Left kidney (tissue), 2 donors: ENCODE results near the gene TMEM50A. TPM values are rescaled to one million over a fixed set of nuclear protein-coding genes. Genes with fewer than 3 reads are reported as not detected.
"Not testable (repeated sequence)": the region's sequence is repeated elsewhere in the genome, so short reads cannot be mapped to it uniquely, and the experiment has no call there.

Experiments
- DNase-seq: peaks from one replicate; pipeline ENCODE4 v3.0.0-alpha.2; 2013
- polyA plus RNA-seq: library from polyadenylated mRNA; unstranded; fragments of 120-200 nt; gene quantifications from one replicate; pipeline ENCODE4 v1.2.1, GENCODE V29; 2013; ENCODE audit not compliant: insufficient read length

The TMEM50A gene
- polyA plus RNA-seq, 1 donor: 128 TPM

DNA sequence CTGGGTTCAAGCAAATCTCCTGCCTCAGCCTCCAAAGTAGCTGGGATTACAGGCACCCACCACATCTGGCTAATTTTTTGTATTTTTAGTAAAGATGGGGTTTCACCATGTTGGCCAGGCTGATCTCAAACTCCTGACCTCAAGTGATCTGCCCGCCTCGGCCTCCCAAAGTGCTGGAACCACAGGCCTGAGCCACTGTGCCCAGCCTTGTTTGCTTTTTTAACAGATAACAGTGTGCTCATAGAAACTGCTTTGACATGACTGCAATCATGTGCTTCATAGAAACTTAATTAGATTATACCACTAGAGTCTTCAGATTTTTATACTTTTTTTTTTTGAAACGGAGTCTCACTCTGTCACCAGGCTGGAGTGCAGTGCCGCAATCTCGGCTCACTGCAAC lies 8.8 kb upstream of the TMEM50A start:
- not testable (repeated sequence) for DNase-seq

DNA sequence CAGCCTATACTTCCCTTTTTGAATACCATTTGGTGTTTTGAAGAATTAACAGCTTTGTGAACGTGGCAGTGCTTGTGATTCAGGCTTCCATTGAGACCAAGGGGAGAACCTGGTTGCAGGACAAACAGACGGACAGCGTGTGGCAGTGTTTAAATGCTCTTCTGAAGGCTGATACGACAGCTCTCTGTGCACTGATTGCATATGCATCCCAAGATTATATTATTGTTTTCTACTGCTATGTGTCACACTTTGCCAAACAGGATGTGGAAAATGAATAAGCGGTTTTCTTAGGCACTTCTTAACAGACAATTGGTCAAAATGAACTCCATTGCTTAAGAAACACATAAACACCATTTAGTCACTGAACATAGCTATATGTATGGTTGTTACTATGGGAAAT lies 8.2 kb upstream of the TMEM50A start:
- not testable (repeated sequence) for DNase-seq

DNA sequence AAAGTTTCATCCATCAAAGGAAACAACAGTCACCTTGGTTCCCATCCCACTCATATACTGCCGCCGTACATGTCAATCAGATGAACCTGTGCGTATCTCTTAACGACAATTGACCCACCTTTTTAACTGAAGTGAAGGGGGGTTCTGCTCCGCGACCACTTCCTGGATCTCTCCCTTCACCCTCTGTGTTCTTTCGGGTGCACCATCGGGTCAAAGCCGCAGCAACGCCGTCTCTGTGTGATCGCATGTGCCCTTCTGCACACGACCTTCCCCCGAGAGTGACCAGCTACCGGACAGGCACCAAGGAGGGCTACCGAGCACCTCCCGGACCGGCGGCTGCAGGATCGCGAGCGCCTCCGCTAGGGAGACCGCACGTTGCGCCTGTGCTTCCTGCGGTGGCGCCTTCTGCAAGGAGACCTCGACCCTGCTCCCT lies 1.2 kb upstream of the TMEM50A start:
- not testable (repeated sequence) for DNase-seq

DNA sequence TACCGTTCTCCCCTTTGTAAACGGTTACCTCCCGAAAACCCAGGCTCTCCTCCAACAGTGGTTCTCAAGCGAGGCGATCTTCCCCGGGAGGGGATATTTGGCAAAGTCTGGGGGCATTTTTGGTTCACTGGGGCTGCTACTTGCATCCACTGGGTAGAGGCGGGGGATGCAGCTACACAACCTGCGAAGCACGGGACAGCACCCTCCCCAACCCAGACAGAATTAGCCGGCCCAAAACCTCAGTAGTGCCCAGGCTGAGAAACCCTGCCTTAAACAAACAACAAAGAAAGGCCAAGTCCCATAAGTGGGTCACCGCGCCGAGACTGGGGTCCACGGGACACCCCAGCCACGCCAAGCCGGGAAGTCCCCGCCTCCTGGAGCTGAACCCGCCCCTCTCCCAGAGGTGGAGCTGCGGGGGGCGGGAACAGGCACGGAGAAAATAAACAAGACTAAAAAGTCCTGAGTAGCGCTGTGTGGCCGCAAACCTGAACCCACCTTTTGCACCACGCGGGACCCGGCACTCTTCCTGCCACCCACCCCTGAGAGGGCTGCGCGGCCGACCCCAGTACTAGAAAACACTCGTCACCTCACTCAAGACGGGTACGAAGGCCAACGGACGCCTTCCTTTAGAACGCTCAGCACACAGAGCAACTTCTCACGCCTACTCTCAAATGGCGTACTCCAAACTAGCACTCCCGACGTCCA lies 499 bp upstream of the TMEM50A start:
- not testable (repeated sequence) for DNase-seq

DNA sequence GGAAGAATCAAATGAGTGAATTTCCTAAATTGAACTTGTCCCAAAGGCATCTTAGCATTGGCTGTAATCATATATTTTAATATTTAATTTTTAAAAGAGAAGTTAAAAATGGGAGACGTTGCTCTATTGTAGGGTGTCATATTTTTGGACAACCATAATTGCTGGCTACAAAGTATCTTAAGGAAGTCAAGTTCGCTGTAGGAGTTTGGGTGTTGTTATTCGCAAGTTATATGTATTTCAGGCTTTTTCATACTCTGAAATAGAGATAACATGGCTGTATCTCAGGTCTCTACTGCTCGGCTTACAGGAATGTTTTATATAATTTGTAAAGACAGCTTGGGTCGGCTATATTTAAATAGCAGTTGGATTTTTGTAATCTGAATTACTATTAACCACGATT lies 852 bp downstream of the TMEM50A start:
- DNase-seq: no peak

DNA sequence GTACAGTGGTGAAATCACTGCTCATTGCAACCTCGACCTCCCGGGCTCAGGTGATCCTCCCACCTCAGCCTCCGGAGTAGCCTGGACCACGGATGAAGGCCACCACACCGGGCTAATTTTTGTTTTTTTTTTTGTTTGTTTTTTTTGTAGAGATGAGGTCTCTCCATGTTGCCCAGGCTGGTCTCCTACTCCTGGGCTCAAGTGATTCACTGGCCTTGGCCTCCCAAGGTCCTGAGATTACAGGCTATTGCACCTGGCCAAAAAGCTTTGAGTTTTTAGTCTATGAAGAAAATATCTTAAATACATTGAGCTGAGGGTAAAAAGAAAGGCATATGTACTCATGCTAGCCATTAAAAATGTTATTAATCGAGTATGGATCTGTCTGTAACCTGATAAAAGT lies 3.6 kb downstream of the TMEM50A start:
- no peak for DNase-seq

DNA sequence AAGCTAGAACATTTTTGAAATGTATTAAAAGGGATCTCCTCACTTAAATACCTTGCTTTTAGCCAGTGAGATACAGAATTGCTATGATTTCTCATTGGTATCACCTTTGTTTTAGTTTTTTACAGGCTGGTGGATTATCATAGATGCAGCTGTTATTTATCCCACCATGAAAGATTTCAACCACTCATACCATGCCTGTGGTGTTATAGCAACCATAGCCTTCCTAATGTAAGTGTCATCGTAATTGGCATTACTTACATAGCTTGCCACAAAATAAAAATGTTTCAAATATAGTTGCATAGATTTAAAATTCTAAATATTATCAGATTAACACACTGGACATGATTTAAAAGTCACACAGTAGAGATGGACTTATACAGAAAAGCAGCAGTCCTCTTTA lies 4.7 kb downstream of the TMEM50A start:
- no peak for DNase-seq

DNA sequence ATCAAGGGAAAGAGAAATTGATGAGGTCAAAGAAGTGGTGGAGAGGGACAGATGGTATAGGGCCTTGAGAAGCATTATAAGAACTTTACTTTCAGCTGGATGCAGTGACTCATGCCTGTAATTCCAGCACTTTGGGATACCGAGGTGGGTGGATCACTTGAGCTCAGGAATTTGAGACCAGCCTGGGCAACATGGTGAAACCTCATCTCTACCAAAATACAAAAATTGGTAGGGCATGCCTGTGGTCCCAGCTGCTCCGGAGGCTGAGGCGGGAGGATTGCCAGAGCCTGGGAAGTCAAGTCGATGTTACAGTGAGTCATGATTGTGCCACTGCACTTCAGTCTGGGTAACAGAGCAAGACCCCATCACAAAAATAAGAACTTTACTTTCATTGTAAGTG lies 5.7 kb downstream of the TMEM50A start:
- no peak for DNase-seq

DNA sequence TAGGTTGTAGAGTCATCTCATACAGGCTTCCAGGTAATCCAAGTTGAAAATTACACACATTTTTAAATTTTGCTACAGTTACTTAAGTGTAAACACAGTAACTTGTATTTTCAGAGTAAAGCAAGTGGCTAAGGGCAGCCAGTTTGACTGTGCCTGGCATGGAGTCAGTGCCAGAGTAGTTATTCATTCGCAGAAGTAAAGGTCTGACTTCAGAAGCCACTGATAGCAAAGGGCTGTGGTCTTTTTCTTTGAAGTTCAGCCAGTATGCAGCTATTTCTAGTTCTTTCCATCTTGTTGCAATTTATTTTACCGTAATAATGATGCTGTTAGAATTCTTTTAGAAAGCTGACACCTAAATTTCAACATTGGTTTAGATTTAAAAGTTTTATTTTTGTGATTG lies 9.4 kb downstream of the TMEM50A start:
- no peak for DNase-seq

DNA sequence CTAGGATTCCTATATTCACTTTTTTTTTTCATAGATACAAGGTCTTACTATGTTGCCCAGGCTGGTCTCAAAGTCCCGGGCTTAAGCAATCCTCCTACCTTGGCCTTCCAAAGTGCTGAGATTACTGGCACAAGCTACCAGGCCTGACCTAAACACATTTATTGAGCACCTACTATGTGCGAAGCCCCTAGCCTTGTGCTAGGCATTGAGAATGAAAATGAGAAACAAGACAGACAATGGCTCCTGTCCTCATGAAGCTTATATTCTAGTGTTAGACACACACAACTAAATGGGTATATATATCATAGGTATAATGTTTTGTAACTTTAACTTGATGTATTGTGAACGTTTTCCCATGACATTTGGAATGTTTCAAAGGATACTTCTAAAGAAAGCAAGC lies 11.5 kb downstream of the TMEM50A start:
- DNase-seq: no peak

DNA sequence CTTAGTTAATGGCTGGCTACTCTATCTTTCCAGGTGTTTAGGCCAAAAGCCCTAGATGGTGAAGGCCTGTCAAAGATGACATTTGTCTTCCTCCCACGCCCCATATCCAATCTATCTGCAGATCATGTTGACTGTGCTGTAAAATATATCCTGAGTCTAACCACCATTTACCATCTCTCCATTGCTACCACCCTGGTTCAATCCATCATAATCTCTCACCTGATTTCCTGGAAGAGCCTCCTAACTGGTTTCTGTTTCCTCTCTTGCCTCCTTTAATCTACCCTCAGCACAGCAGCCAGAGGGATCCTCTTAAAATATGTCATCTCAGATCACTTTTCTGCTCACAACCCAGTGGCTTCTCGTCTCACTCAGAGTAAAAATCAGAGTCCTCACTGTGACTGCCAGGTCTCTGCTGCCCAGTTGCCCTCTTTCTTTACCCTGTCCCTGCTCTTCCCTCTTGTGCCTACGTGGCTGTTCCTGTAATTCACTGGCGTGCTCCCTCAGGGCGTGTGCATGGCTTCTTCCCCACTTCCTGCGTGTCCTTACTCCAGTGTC lies 17.8 kb downstream of the TMEM50A start:
- no peak for DNase-seq

DNA sequence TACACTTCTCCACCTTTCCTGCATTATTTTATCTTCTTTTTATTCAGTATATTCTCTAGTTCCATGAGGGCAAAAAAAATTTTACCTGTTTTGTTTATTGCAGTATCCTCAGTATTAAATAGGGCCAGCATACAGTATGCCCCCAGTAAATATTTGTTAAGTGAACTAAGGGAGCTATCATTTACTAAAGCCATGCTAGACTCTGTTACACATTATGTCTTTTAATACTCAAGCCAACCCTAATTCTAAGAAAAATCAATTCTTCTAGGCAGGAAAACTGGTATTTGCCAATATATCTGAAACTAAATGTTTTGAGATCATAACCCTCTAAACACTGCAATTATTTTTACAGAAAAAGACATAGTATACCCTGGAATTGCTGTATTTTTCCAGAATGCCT lies 18.3 kb downstream of the TMEM50A start:
- DNase-seq: no peak

DNA sequence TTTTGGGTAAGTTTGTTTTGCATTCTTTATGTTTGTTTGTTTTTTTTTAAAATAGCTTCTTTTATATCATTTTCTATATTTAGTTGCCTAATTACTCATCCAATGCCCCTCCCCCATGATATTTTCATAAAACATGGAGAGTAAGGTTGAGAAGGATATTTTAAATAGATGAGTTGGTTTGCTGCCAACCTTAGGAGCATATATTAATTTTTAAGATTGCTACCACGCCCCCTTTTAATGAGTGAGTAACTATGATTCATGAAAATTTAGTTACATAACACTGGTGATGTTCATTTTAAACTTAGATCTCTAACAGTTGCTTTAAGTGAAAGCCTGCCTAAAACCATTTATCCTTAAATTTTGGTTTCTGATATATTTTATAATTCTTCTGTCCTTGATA lies 18.7 kb downstream of the TMEM50A start:
- DNase-seq: no peak

DNA sequence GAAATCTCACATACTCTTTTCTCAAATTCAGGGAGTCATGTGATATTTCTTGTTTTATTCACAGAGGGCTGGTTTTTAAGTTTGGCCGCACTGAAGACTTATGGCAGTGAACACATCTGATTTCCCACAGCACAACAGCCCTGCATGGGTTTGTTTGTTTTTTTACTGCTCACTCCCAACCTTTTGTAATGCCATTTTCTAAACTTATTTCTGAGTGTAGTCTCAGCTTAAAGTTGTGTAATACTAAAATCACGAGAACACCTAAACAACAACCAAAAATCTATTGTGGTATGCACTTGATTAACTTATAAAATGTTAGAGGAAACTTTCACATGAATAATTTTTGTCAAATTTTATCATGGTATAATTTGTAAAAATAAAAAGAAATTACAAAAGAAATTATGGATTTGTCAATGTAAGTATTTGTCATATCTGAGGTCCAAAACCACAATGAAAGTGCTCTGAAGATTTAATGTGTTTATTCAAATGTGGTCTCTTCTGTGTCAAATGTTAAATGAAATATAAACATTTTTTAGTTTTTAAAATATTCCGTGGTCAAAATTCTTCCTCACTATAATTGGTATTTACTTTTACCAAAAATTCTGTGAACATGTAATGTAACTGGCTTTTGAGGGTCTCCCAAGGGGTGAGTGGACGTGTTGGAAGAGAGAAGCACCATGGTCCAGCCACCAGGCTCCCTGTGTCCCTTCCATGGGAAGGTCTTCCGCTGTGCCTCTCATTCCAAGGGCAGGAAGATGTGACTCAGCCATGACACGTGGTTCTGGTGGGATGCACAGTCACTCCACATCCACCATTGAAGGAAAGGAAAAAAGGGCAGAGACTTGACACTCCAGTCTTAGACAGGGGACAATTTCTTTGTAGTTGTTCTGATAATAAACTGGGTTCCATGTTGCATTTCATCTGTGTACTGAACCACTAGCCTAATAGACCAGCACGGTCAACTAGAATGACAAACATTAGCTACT lies 22.8 kb downstream of the TMEM50A start:
- DNase-seq: no peak

DNA sequence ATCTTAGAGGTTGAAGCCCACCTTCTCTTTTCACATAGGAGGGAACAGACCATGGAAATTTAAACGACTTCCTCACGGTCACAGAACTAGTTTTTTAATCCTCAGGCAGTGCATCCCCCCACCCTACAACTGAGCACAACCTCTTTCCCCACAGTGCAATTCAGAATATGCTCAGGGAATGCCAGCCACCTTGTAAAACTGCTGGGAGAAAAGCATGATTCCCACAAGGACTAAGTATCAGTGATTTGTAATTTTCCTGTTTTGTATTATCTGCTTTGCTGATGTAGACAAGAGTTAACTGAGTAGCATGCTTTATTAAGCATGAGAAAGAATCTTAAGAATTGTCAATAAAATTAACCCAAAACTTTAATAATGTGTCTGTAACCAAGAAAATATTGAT lies 23.8 kb downstream of the TMEM50A start:
- no peak for DNase-seq

DNA sequence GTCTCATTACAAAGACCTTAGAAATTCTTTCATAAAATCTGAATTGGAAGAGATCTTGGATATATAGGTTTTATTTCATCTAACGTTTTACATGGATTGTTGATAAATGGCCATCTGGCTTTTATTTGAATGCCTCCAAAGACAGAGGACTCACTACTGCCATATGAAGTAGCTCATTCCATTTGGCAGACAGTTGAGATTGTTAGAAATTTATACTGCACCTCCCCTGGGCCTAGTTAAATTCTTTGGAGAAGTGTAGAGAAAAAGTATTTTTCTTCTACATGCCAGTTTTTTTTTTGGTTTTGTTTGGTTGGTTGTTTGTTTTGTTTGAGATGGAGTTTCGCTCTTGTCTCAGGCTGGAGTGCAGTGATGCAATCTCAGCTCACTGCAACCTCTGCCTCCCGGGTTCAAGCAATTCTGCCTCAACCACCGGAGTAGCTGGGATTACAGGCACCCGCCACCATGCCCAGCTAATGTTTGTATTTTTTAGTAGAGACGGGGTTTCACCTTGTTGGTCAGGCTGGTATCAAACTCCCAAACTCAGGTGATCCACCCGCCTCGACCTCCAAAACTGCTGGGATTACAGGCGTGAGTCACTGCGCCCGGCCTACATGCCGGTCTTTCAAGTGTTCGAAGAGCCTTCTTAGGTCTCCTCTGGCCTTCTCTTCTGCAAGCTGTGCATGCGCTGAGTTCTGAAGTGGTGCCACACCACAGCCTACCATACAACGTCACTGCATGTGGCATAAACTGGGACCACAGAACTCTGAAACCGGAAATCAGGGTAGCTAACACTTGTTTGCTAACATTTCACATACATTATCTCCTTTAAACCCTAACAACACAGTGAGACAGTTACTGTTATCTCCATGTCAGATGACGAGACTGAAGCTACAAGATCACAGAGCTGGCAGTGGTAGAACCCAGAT lies 24.8 kb downstream of the TMEM50A start:
- DNase-seq: not testable (repeated sequence)

DNA sequence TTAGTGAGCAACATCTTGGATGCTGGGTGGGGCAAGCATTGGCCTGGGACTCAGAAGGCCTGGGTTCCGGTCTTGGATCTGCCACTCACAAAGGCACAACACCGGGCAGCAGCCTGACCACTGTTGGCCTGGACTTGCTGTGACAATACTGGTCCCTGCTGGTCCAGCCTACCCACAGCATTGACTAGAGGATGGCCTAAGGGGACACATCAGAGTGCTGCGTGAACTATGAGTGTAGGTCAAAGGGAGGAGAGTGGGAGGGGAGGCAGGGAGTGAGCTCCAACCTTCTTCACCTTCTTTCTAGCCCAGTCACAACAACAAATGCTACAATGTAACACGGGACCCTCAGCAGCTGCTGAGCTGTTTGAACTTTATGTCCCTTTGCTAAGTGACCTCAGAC lies 31.1 kb downstream of the TMEM50A start:
- no peak for DNase-seq

DNA sequence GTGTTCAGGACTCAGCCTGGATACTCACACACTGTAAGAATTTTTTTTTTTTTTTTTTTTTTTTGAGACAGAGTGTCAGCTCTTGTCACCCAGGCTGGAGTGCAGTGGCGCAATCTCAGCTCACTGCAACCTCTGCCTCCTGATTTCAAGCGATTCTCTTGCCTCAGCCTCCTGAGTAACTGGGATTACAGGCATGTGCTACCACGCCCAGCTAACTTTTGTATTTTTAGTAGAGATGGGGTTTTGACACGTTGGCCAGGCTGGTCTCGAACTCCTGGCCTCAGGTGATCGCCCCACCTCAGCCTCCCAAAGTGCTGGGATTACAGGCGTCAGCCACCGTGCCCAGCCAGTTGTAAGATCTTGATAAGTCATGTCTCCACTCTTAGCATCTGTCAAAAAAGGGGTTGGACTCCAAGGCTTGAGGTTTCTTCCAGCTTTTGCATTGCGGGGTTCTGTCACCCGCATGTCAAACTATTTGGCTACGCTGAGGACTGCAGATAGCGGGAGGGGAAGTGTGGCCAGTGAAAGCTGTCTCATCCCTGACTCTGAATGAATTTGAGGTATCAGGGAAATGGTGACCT lies 31.6 kb downstream of the TMEM50A start:
- not testable (repeated sequence) for DNase-seq

DNA sequence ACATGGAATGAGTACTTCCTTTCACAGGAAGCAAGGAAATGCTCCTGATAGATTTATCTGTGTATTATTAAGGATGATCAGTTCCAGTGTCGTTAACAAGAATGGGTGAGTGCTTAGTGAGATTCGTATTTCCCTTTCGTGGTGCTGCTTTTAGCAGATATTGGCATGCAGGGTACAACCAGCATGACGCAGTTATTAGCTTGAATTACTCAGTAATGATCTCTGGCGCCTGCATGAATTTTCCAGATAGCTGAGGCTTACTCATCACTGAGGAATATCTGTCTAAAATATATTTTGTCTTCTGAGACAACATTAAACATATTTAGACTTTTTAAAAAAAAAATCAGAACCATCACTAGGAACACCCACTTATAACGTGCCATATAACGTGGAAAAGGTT lies 33.6 kb downstream of the TMEM50A start:
- DNase-seq: not testable (repeated sequence)

DNA sequence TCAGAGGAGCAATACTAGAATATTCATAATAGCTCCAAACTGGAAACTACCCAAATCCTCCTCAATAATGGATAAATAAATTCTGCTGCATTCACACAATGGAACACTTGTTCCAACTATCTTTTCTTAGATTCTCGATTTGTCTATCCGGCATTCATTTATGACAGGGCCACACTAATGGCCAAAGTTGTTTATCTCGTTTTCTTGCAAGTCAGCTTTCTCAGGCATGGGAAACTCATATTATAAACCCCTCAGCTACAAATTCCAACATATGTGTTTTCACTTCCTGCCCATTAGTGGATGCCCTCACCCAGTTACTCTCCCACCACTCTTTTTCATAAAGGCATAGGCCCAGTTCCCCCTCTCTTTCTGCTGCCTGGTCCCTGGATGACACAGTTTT lies 40.2 kb downstream of the TMEM50A start:
- not testable (repeated sequence) for DNase-seq

DNA sequence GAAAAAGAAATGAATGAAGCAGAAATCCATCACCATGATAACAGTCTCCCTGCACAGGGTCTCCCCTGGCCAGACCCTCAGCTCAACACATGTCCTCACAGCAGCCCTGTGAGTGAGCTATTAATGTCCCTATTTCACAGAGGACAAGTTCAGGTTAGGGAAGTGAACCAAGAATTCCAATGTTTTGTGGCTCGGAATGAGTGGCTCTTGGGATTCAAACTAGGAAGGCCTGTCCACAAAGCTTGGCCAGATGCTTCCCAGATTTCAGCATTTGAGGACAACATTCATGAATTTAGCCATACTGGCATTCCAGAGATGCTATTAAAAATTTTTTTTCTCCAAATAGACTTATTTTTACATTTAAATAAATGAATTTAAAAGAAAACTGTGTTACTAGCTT lies 44.4 kb downstream of the TMEM50A start:
- DNase-seq: not testable (repeated sequence)
